Cardiac muscle cell (in vitro differentiated cells and primary cell): Measurements from ENCODE around the gene KMT5B. TPM values are rescaled to one million over a fixed set of nuclear protein-coding genes. Genes with fewer than 3 reads are reported as not detected.
"Not testable (repeated sequence)": the region's sequence is repeated elsewhere in the genome, so short reads cannot be mapped to it uniquely, and the experiment has no call there.

ENCODE experiments used
- DNase-seq, 2 donors: peaks; one replicate each; pipeline versions ENCODE4 v3.0.0 to v3.0.0-alpha.2; 2010 to 2017; ENCODE audit warnings: low read depth in 1 of 2, low spot score in 1 of 2
- H3K27ac ChIP-seq: fragments of 200-600 bp; sonication (generic); 2 replicates; pipeline ENCODE4 v1.5.1; 2016
- H3K27me3 ChIP-seq: fragments of 200-600 bp; sonication (generic); 2 replicates; pipeline ENCODE4 v1.6.0; 2016; ENCODE audit warnings: control low read depth
- H3K36me3 ChIP-seq: fragments of 200-600 bp; sonication (generic); 2 replicates; pipeline ENCODE4 v1.5.1; 2016; ENCODE audit warnings: control low read depth
- H3K4me1 ChIP-seq: fragments of 200-600 bp; sonication (generic); 2 replicates; pipeline ENCODE4 v1.8.1; 2017; ENCODE audit warnings: low read depth, mild to moderate bottlenecking, mixed run types
- H3K4me3 ChIP-seq: fragments of 200-600 bp; sonication (generic); 2 replicates; pipeline ENCODE4 v1.5.1; 2016; ENCODE audit warnings: mild to moderate bottlenecking
- H3K9me3 ChIP-seq: fragments of 200-600 bp; sonication (generic); 2 replicates; pipeline ENCODE4 v1.5.1; 2017; ENCODE audit warnings: low read depth, mild to moderate bottlenecking, control low read depth
- CTCF ChIP-seq: IDR thresholded peaks from 2 replicates; pipeline ENCODE4 v1.5.1; 2012; ENCODE audit warnings: low read depth, mild to moderate bottlenecking, low read length
- polyA plus RNA-seq: library from polyadenylated mRNA; unstranded; fragments of >200 nt; fragmentation: Nextera tagmentation; extraction: Ambion mirVana; gene quantifications from 2 replicates; pipeline ENCODE4 v1.2.1, GENCODE V29; 2016
- total RNA-seq: library from RNA; depleted of rRNA; stranded (reverse); fragments of >200 nt; gene quantifications from 2 replicates; pipeline ENCODE4 v1.2.3, GENCODE V29; 2016

Gene KMT5B
- total and polyA plus RNA-seq, 2 experiments from 2014 or later = 34.1 to 36.7 TPM

- no peak for DNase-seq
- no peaks in the 10 kb centered on the region for H3K36me3 ChIP-seq
- H3K4me1 ChIP-seq = no peaks in the 10 kb centered on the region
- no peak overlapping the region for H3K4me3 ChIP-seq
- H3K27ac ChIP-seq = no peak overlapping the region
- no peak for TF ChIP-seq CTCF
- no peaks in the 10 kb centered on the region for H3K9me3 ChIP-seq
- no peaks in the 10 kb centered on the region for H3K27me3 ChIP-seq
Observed at GRCh38 chr11:68254421-68254820, 41.3 kb upstream of the KMT5B start.

GRCh38 chr11:68251765-68252164, 38.7 kb upstream of the KMT5B start:
- Histone ChIP-seq H3K27me3 (no peaks in the 10 kb centered on the region), H3K9me3 (no peaks in the 10 kb centered on the region), H3K36me3 (no peaks in the 10 kb centered on the region), H3K4me1 (no peaks in the 10 kb centered on the region), H3K27ac (no peak overlapping the region), H3K4me3 (no peak overlapping the region)
- TF ChIP-seq CTCF = no peak
- no peak for DNase-seq

- DNase-seq, H3K27me3 ChIP-seq, H3K4me1 ChIP-seq, H3K27ac ChIP-seq, H3K9me3 ChIP-seq, H3K36me3 ChIP-seq, H3K4me3 ChIP-seq: not testable (repeated sequence)
Observed at GRCh38 chr11:68244912-68245311, 31.8 kb upstream of the KMT5B start.

GRCh38 chr11:68243847-68244246, 30.8 kb upstream of the KMT5B start:
- not testable (repeated sequence) for H3K4me1 ChIP-seq, DNase-seq, H3K4me3 ChIP-seq, H3K9me3 ChIP-seq, H3K36me3 ChIP-seq, H3K27me3 ChIP-seq, H3K27ac ChIP-seq

- Histone ChIP-seq H3K9me3 (no peaks in the 10 kb centered on the region), H3K27me3 (no peaks in the 10 kb centered on the region), H3K4me1 (no peaks in the 10 kb centered on the region), H3K4me3 (no peak overlapping the region), H3K36me3 (no peaks in the 10 kb centered on the region), H3K27ac (no peak overlapping the region)
- DNase-seq = no peak
- TF ChIP-seq CTCF = no peak
Observed at GRCh38 chr11:68242616-68243015, 29.5 kb upstream of the KMT5B start.

GRCh38 chr11:68231621-68232020, 18.5 kb upstream of the KMT5B start:
- no peak for TF ChIP-seq CTCF
- H3K27ac ChIP-seq = no peak overlapping the region
- no peak for DNase-seq
- H3K4me3 ChIP-seq = no peak overlapping the region
- no peaks in the 10 kb centered on the region for H3K27me3 ChIP-seq
- no peaks in the 10 kb centered on the region for H3K4me1 ChIP-seq
- H3K9me3 ChIP-seq = no peaks in the 10 kb centered on the region
- no peaks in the 10 kb centered on the region for H3K36me3 ChIP-seq

- H3K27me3 ChIP-seq = no peaks in the 10 kb centered on the region
- TF ChIP-seq CTCF = no peak
Observed at GRCh38 chr11:68229601-68230000, 16.5 kb upstream of the KMT5B start.

More at GRCh38 chr11:68229601-68230000, 16.5 kb upstream of the KMT5B start:
- no peak for DNase-seq
- H3K9me3 ChIP-seq = no peaks in the 10 kb centered on the region
- no peaks in the 10 kb centered on the region for H3K36me3 ChIP-seq
- H3K27ac ChIP-seq = no peak overlapping the region
- no peaks in the 10 kb centered on the region for H3K4me1 ChIP-seq
- H3K4me3 ChIP-seq = no peak overlapping the region
